GM19468 (cell line): ENCODE data around the gene INTS6.

Experiments used
- ATAC-seq: cut with Tn5 transposase; IDR thresholded peaks from one replicate; pipeline ENCODE4 v1.9.1; 2021; ENCODE audit warnings: mild to moderate bottlenecking, moderate library complexity, moderate number of reproducible peaks; ENCODE audit not compliant: unreplicated experiment; ENCODE audit errors: extremely low read depth

The INTS6 gene

DNA sequence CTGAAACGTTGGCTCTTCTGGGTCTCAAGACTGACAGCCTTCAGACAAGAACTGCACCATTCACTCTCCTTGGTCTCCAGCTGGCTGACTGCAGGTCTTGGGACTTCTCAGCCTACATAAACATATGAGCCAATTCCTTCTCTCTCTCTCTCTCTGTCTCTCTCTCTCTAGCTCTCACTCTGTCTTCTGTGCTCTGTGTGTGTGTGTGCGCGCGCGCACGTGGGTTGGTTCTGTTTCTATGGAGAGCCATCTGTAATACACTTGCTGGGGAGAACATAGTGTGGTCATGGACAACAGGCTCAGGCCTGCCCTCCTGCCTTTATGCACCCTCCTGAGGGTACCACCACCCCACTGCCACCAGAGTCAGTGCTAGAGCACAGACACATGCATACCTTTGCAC, 127.0 kb downstream of the INTS6 start:
- no peak for ATAC-seq

DNA sequence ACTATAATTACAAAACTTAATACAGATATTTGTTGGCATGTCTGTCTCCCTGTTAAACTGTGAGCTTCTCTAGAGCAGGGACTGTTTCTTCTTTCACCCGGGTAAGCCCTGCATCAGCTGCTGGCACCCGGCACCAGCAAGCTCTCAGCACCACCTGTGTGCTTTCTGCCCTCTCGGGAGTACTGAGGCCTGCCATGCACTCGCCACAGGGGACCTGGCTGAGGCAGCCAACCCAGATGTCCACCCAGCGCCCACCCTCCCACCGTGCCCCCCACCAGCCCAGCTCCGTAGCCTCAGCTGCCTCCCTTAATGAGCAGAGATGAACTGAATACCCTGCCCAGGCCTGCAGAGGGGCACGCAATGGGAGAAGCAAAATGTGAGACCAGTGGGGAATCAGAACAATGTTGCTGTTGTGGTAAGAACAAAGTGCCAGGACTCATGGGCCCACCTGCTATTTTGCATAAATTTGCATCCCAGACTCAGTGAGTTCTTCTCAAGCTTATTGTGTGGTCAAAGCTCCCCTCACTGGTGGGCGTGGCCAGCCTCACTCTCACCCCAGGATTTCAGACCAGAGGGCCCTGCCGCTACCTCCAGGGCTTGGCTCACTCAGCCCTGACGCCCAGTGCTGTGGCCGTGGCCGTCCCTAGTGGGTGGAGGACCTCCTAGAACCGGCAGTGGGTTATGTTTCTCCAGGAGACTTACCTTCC, 128.0 kb downstream of the INTS6 start:
- ATAC-seq: no peak

DNA sequence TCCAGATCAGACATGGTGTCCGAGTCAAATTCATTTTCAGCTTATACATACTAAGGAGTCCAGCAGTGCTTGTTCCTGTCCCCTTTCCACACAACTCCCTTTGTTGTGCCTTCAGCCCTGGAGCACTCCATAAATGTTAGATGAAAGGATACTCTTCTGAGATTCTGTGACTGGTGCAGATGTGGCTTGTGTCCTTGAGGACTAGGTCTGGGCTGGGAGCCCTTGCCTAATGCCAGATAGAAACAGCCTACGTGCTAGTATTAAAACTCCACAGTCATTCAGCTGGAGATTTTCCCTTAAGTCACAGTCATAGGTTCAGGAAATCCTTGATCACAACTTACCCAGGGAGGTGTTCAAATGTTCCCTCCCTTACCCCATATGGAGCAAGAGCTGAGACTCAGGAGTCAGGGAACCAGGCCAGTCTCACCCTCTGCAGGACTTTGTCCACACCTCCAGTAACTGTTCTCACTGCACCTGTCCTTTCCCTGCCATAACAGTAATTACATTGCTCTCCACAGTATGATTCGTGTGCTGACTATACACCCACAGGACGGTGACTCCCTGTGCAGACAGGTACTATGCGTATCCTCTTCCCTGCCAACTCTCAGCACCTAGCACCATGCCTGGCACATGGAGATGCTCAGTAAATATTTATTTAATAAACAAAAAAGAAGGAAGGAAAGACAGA, 128.9 kb downstream of the INTS6 start:
- no peak for ATAC-seq

DNA sequence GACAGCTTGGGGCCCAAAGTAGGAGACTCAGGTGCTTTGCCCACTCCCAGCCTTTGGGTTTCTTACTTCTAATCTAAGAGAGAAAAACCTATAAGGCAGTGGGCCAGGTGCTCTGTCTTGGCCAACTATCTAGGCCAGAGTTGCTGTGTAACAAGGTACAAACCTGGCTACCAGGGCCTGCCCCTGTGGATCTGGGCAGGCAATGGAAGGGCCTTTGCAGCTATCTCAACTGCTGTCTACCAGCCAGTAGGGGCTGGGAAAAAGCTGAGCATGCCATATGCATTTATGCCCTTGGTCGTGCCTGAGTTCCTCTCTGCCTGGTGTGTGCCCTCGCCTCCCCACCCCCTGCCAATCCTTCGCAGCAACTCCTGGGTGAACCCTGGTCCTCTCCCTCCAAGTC, 130.0 kb downstream of the INTS6 start:
- ATAC-seq: no peak

DNA sequence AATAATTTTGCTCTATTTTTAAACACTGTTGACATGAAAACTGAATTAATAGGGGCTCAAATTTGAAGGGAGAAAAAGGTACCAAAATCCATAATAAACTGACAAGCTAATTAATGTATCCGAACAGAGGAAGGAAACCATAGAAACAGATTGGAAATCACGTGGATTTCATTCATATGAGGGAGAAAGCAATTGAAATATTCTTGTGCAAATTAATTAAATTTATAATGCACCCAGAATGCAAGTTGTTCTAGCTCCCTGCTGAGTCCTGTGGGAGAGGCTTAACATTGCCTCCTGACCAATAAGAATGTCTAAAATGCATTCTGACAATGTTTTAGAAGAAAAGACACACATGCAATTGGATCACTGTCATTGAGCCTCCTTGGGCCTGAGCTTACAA, 131.0 kb downstream of the INTS6 start:
- ATAC-seq: no peak

DNA sequence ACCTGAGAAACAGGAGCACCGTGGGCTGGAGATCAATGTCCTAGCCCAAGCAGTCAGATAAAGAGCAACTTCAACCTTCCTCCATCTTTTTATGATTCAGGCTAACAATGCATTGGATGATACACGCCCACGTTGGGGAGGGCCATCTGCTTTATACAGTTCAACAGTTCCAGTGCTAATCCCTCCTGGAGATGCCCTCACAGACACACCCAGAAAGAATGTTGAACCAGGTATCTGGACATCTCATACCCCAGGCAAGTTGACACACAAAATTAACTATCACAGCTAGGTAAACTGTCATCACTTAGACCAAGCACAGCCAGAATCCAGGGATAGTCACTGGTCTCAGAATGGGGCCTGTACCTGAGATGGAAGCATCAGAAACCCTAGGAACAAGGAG, 134.0 kb downstream of the INTS6 start:
- ATAC-seq: no peak

DNA sequence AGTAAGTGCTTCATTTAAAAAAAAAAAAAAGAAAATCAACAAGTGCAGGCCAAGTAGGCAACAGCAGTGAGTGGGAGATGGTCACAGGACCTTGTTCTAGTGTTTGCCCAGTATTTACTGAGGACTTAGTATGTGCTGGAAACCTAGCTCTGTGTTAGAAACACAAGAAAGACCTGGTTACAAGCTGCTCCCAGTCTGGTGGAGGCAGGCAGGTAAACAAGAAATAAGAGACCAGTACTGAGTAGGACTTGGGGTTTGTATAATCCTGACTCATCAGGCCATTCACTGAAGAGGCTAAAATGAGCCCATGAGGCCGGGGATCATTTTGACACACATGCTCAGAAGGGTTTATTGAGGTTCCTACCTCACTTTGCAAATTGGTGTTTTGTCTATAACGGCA, 134.8 kb downstream of the INTS6 start:
- ATAC-seq: no peak

DNA sequence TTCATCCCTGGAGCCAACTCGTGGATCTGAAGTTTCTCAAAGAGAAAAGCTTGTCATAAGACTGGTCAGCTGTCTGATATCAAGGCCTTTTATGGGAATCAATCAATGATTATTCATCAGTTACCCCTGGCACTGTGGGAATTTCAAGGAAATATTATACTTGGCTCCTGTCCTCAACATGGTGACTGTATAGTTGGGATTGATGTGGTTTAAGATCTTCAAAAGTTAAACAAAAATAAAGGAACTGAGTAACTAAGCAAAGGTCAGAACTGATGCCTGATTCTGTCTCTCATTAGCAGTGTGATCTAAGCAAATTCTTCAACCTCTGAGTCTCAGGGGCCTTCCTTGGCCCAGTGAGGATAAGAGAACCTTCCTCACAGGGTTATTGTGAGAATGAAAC, 135.6 kb downstream of the INTS6 start:
- ATAC-seq: no peak

DNA sequence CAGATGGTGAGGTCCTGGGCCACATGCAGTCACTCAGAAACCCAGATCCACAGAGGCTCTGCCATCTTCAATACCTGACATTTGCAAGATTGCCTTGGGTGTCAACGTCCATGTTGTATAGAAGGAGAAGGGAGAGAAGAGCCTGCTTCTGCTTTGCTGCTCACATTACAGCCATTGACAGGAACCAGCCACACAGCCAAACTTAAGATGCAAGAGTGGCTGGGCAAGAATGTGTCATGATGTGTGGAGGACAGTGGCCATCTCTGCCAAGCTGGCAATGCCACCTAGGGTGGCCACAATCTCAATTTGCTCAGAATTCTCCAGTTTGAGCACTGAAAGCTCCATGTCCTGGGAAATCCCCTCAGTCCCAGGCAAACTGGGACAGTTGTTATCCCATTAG, 139.2 kb downstream of the INTS6 start:
- ATAC-seq: no peak

DNA sequence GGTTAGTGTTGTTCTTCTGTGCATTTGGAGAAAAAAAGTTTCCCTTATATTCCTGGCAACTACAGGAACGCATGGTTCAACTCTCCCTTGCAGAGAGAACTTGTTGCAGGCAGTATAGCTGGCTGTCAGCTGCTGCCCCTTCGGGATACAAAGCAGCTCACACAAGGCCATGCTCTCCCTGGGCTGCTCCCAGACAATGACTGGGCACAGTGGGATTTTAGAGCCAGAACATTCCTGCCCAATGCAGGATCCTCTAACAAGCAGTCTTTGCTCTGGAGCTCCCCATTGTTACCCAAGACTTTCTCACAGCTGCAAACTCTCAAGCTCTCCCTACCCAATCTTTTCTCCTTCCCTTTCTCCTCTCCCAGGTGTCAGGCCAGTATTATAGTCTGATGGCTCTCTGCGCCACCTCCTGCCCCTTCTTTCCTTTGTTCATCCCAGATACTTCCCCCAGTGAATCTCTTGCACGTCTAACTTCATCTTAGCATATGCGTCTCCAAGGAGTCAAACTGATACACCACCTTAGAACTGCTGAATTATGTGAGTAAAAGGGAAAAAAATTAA, 140.8 kb downstream of the INTS6 start:
- no peak for ATAC-seq
